HG03442 (cell line): ENCODE results near the gene GOLT1B.
"Not testable (repeated sequence)": the region's sequence is repeated elsewhere in the genome, so short reads cannot be mapped to it uniquely, and the experiment has no call there.

Source experiments
- ATAC-seq: cut with Tn5 transposase; IDR thresholded peaks from one replicate; pipeline ENCODE4 v1.9.1; 2021; ENCODE audit warnings: mild to moderate bottlenecking, moderate library complexity; ENCODE audit not compliant: unreplicated experiment

Gene GOLT1B

GRCh38 chr12:21501258-21502163 lies at the start of gene GOLT1B, which contains the start of gene RECQL:
GOLT1B (plus strand) TSS chr12:21501789; CDS start chr12:21501924, 135 bp downstream.
RECQL (minus strand) TSS chr12:21501635; CDS start chr12:21499570, 2,065 bp downstream.
- ATAC-seq, result peak; percentile 99

- peak; percentile 80 for ATAC-seq
These were observed 48.2 kb upstream of the GOLT1B start for GRCh38 chr12:21453312-21453852.

GRCh38 chr12:21456291-21456780 lies 45.3 kb upstream of the GOLT1B start:
- ATAC-seq, result peak; percentile 31

- no peak for ATAC-seq
These were observed 42.1 kb upstream of the GOLT1B start for GRCh38 chr12:21459474-21459873.

DNA sequence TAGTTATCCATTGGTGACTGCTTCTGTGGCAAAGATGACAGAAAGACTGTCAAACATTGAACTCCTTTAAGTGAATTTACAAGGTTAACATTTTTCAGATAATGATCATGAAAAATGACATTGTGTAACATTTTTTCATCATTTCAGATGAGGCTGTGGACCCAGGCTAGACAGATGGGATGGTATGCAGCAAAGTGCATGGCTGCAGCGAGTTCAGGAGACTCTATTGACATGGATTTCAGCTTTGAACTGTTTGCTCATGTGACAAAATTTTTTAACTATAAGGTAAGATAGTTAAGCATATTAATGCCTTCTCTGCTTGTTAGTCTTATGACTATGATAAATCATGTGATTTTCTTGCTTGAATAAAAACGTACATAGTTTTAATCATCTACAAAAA lies 34.3 kb upstream of the GOLT1B start:
- not testable (repeated sequence) for ATAC-seq

GRCh38 chr12:21471294-21471693 lies 30.3 kb upstream of the GOLT1B start:
- ATAC-seq, result no peak

- ATAC-seq, result no peak
These were observed 29.3 kb upstream of the GOLT1B start for GRCh38 chr12:21472197-21472823.

GRCh38 chr12:21475552-21475951 lies 26.0 kb upstream of the GOLT1B start:
- ATAC-seq, result no peak

- no peak for ATAC-seq
These were observed 24.6 kb upstream of the GOLT1B start for GRCh38 chr12:21476949-21477348.

DNA sequence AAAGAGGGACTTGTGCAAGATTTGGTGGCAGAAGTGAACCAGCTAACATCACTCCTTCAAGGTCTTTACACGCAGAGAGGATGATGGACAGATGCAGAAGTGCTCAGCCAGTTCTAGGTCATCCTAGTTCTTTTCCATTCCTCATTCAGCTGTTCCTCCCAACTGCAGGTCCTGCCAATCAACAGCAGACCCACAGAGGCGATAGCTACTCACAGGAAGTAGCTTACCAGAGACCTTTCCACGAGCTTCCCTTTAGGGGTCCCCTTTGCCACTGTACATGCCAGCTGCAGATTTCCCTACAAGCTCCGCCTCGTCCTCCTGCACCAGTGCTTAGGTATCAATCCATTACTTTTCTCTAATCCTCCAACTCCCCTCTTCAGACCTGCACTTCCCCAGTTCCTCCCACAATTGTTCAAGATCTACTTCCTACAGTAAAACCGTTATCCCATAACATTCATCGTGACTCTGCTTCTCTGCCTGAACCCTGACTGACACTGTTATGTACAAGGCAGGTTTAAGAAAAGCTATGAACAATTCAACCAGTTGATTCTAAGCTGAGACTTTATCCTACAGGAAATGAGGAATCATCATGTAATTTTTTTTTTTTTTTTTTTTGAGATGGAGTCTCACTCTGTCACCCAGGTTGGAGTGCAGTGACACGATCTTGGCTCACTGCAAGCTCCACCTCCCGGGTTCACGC lies 22.7 kb upstream of the GOLT1B start:
- no peak for ATAC-seq

DNA sequence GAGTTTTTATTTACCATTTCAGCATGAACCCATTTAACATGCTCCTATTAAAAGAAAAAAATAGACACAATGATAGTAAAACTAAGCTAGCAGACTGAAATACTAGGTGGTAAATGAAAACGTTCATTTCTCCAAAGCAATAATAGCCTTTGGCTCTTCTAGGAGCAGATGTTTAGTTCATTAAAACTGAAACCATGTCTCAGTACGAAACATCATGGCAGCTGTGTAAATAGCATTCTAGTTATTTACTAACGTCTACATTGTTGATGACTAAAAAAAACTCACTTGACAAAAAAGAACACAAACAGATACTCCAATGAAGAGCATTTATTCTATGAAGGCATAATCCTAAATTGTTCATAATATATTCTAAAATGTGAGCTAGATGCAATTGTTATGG lies 18.1 kb upstream of the GOLT1B start:
- ATAC-seq, result no peak

DNA sequence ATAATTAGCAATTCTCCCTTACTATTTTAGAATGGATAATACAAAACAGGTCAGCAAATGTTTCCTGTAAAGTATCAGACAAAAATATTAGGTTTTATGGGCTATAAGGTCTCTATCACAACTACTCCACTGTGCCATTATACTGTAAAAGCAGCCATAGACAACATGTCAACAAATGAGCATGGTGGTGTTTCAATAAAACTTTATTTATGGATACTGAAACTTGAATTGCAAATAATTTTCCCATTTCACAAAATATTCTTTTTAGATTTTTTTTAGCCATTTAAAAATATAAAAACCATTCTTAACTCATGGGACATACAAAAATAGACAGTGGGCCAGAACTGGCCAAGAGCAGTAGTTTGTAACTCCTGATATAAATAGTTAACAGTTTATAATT lies 15.6 kb upstream of the GOLT1B start:
- no peak for ATAC-seq

- no peak for ATAC-seq
These were observed 1.8 kb upstream of the GOLT1B start for GRCh38 chr12:21499765-21500164.

GRCh38 chr12:21500786-21501257 lies 767 bp upstream of the GOLT1B start:
- no peak for ATAC-seq

GRCh38 chr12:21502164-21502496 lies 541 bp downstream of the GOLT1B start:
- peak; percentile 3 for ATAC-seq

DNA sequence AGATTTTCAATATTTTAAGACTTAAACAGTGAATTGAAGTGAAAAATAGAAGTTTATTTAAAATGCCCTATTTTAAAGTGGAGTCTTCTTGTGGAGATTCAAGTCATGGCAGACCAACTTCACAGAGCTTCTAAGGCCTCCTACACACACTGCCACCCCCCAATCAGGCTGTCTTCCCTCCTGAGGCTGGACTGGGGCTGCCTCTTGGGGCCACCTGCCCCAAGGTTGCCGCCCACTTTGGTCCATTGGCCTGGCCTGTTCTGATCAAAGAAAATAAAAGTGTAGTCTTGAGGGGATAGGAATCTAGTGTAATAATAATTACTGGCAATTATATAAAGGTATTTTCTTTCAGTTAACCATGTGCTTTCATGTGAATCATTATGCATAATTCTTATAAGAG lies 1.3 kb downstream of the GOLT1B start:
- no peak for ATAC-seq

- no peak for ATAC-seq
These were observed 4.3 kb downstream of the GOLT1B start for GRCh38 chr12:21505888-21506287.

- ATAC-seq, result no peak
These were observed 6.3 kb downstream of the GOLT1B start for GRCh38 chr12:21507849-21508248.

- ATAC-seq, result peak; percentile 96
These were observed 8.2 kb downstream of the GOLT1B start for GRCh38 chr12:21509768-21510167.

DNA sequence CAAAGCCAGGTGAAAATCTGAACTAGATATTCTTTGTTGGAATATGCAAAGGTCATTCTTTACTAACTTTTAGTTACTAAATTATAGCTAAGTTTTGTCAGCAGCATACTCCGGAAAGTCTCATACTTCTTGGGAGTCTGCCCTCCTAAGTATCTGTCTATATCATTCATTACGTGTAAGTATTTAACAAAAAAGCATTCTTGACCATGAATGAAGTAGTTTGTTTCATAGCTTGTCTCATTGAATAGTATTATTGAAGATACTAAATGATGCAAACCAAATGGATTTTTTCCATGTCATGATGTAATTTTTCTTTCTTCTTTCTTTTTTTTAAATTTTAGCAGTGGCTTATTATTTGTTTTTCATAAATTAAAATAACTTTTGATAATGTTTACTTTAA lies 14.7 kb downstream of the GOLT1B start:
- no peak for ATAC-seq

DNA sequence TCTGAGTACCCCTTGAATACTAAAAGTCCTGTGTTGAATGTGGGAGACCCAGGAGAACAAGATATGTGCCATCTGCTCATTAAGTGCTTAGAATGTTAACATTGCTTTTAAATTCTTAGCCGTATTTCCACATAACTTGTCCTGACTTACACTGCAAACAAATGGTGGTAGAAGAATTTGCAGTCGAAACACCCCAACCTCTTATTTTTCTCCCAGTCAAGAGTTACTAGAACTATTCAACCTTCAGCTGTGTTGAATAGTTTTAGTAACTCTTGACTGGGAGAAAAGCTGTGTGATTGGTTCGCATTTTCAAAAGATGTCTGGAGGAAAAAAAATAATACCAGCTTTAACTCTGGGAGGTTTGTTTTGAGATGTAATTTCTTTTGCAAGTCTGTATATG lies 16.9 kb downstream of the GOLT1B start:
- ATAC-seq, result no peak
